Calu3 (cell line): ENCODE results near the gene MRO. TPM values are rescaled to one million over a fixed set of nuclear protein-coding genes. Genes with fewer than 3 reads are reported as not detected.
"Not testable (repeated sequence)": the region's sequence is repeated elsewhere in the genome, so short reads cannot be mapped to it uniquely, and the experiment has no call there.

Source experiments
- BruUV-seq: library from RNA; stranded (reverse); fragments of 400-500 nt; replicated peaks from 2 replicates; lab custom pipeline; 2021; lab: Mats Ljungman, UMichigan
- CTCF ChIA-PET: fragments of 300-600 bp; sonication (Branson Sonifier 250); formaldehyde crosslinking; loops from one replicate; lab custom pipeline; 2022; ENCODE audit warnings: antibody characterized with exemption; lab: Charles Lee
- DNase-seq: peaks from one replicate; pipeline ENCODE4 v3.0.0; 2022
- H3K27ac Mint-ChIP-seq: one replicate; pipeline ENCODE4 v1.8.0; 2022; ENCODE audit warnings: mixed read lengths; ENCODE audit not compliant: unreplicated experiment
- H3K27me3 Mint-ChIP-seq: one replicate; pipeline ENCODE4 v1.8.0; 2022; ENCODE audit warnings: mixed read lengths; ENCODE audit not compliant: unreplicated experiment
- H3K36me3 Mint-ChIP-seq: one replicate; pipeline ENCODE4 v1.8.0; 2022; ENCODE audit warnings: mild to moderate bottlenecking, moderate library complexity, mixed read lengths; ENCODE audit not compliant: insufficient read depth, unreplicated experiment
- H3K4me1 Mint-ChIP-seq: one replicate; pipeline ENCODE4 v1.8.0; 2022; ENCODE audit warnings: mild to moderate bottlenecking, low read depth, mixed read lengths; ENCODE audit not compliant: unreplicated experiment
- H3K4me3 Mint-ChIP-seq: one replicate; pipeline ENCODE4 v1.8.0; 2022; ENCODE audit warnings: mild to moderate bottlenecking, low read depth, moderate library complexity, mixed read lengths; ENCODE audit not compliant: unreplicated experiment
- H3K9me3 Mint-ChIP-seq: one replicate; pipeline ENCODE4 v1.8.0; 2022; ENCODE audit warnings: low read depth, mixed read lengths; ENCODE audit not compliant: unreplicated experiment
- CTCF ChIP-seq: fragments of 200-600 bp; IDR thresholded peaks from one replicate; pipeline ENCODE4 v1.8.0; 2022; ENCODE audit warnings: antibody characterized with exemption; ENCODE audit not compliant: unreplicated experiment
- intact Hi-C: fragments of 100-400 bp; cut with micrococcal nuclease; formaldehyde crosslinking; loops from one replicate; pipeline ENCODE4 v1.10.0; 2022; ENCODE audit not compliant: unreplicated experiment
- total RNA-seq: library from RNA; stranded (reverse); gene quantifications from 2 replicates; pipeline ENCODE4 v1.2.3, GENCODE V29; 2022

Gene MRO
- total RNA-seq, 1 experiment from 2014 or later, result not detected

DNA sequence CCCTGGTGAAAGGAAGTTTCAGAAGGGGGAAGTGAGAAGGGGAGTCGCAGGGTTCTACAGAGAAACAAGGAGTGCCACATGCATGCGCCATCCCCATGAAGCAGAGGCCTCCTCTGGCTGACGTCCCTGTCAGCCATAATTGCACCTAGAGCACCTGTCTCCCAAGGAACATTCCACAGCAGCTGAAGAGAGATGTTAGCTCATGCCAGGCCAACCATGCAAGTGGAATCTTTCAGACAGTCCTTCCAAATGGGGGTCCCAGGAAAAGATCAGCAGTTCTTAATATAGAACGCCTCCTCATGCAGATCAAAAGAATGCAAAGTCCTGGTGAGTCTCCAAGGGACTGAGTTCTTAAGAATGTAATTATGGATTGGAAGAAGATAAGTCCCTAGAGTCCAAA lies 29.6 kb downstream of the MRO start:
- no peaks in the 10 kb centered on the region for H3K36me3 Mint-ChIP-seq
- no peak overlapping the region for H3K4me3 Mint-ChIP-seq
- H3K27ac Mint-ChIP-seq, result no peak overlapping the region
- peaks cover 13% of the 10 kb centered on the region for H3K27me3 Mint-ChIP-seq
- DNase-seq, result no peak
- intact Hi-C loops, result no loop called here
- H3K9me3 Mint-ChIP-seq, result no peaks in the 10 kb centered on the region
- TF ChIP-seq CTCF, result no peak
- no TSS peak for BruUV-seq
- CTCF ChIA-PET, result no interaction called here
- H3K4me1 Mint-ChIP-seq, result peaks cover 9% of the 10 kb centered on the region

- Mint-ChIP-seq H3K9me3 (no peaks in the 10 kb centered on the region), H3K27me3 (peaks cover 19% of the 10 kb centered on the region)
Observed at GRCh38 chr18:50788284-50788683, 31.5 kb downstream of the MRO start.

GRCh38 chr18:50786864-50787263 lies 33.0 kb downstream of the MRO start:
- Mint-ChIP-seq H3K4me1 (no peaks in the 10 kb centered on the region), H3K27ac (no peak overlapping the region), H3K36me3 (no peaks in the 10 kb centered on the region), H3K4me3 (no peak overlapping the region), H3K27me3 (peaks cover 22% of the 10 kb centered on the region), H3K9me3 (no peaks in the 10 kb centered on the region)
- TF ChIP-seq CTCF, result no peak
- CTCF ChIA-PET, result no interaction called here
- intact Hi-C loops, result no loop called here
- BruUV-seq, result no TSS peak
- no peak for DNase-seq

More at GRCh38 chr18:50788284-50788683, 31.5 kb downstream of the MRO start:
- Mint-ChIP-seq H3K4me3 (no peak overlapping the region), H3K36me3 (no peaks in the 10 kb centered on the region), H3K4me1 (peaks cover under 1% of the 10 kb centered on the region), H3K27ac (no peak overlapping the region)
- CTCF ChIA-PET, result no interaction called here
- BruUV-seq, result no TSS peak
- no peak for TF ChIP-seq CTCF
- no peak for DNase-seq
- intact Hi-C loops, result no loop called here

DNA sequence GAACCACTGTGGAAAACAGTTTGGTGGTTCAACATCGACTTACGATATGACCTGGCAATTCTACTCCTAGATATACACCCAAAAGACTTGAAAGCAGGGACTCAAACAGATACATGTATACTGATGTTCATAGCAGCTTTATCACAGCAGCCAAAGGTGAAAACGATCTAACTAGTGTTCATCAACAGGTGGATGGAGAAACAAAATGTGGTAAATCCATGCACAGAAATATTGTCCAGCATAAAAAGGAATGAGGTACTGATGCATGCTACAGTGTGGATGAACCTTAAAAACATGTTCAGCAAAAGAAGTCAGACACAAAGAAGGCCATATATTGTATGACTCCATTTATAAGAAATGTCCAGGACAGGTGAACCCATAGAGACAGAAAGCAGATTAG lies 36.3 kb downstream of the MRO start:
- Mint-ChIP-seq H3K9me3 (no peaks in the 10 kb centered on the region), H3K27me3 (peaks cover 29% of the 10 kb centered on the region), H3K27ac (no peak overlapping the region), H3K4me3 (no peak overlapping the region), H3K4me1 (no peaks in the 10 kb centered on the region), H3K36me3 (no peaks in the 10 kb centered on the region)
- intact Hi-C loops, result no loop called here
- no TSS peak for BruUV-seq
- no peak for DNase-seq
- CTCF ChIA-PET, result no interaction called here
- no peak for TF ChIP-seq CTCF

- H3K4me1 Mint-ChIP-seq, H3K36me3 Mint-ChIP-seq, H3K27ac Mint-ChIP-seq, DNase-seq, CTCF ChIA-PET, BruUV-seq, H3K4me3 Mint-ChIP-seq, intact Hi-C loops, H3K9me3 Mint-ChIP-seq: not testable (repeated sequence)
- peaks cover 60% of the 10 kb centered on the region for H3K27me3 Mint-ChIP-seq
Observed at GRCh38 chr18:50779021-50779420, 40.8 kb downstream of the MRO start.
